Peyer's patch (tissue), 4 donors: ENCODE data around the gene SLCO3A1. TPM values are rescaled to one million over a fixed set of nuclear protein-coding genes. Genes with fewer than 3 reads are reported as not detected.

Experiments used
- DNase-seq, 3 donors: peaks; one replicate each; pipeline ENCODE4 v3.0.0-alpha.2; 2017 to 2019
- H3K27ac ChIP-seq, 4 donors: fragments of 200-600 bp; sonication (generic); one replicate each; pipeline ENCODE4 v1.5.1; 2016 to 2019
- H3K27me3 ChIP-seq, 2 donors: fragments of 200-600 bp; sonication (generic); one replicate each; pipeline ENCODE4 v1.5.1; 2019
- H3K36me3 ChIP-seq, 3 donors: fragments of 200-600 bp; sonication (generic); one replicate each; pipeline ENCODE4 v1.5.1; 2016 to 2019
- H3K4me1 ChIP-seq, 4 donors: fragments of 200-600 bp; sonication (generic); one replicate each; pipeline ENCODE4 v1.5.1; 2016 to 2019
- H3K4me3 ChIP-seq, 4 donors: fragments of 200-600 bp; sonication (generic); 1 replicate in 3 of 4; 2 replicates in 1 of 4; pipeline ENCODE4 v1.5.1; 2016 to 2019; ENCODE audit warnings: mild to moderate bottlenecking in 1 of 4
- H3K9me3 ChIP-seq, 4 donors: fragments of 200-600 bp; sonication (generic); one replicate each; pipeline ENCODE4 v1.5.1; 2016 to 2019; ENCODE audit warnings: mild to moderate bottlenecking in 1 of 4
- POLR2A ChIP-seq, 2 donors: fragments of 450-650 bp; IDR thresholded peaks; one replicate each; pipeline ENCODE4 v1.5.1; 2017; ENCODE audit warnings: antibody characterized with exemption in 2 of 2, mild to moderate bottlenecking in 2 of 2, moderate library complexity in 2 of 2
- total RNA-seq, 4 donors: library from RNA; depleted of rRNA; stranded (reverse); fragments of >200 nt; gene quantifications; one replicate each; pipeline ENCODE4 v1.1.0, GENCODE V29; 2016
- TF ChIP-seq, protein P1 (sequence below), 6 experiments: fragments of 450-650 bp in 4 of 6; fragments of 200-600 bp in 2 of 6; sonication (generic) in 1 of 6; IDR thresholded peaks; one replicate each; pipeline ENCODE4 v1.5.1; 2017 to 2019; ENCODE audit warnings: antibody characterized with exemption in 6 of 6, mild to moderate bottlenecking in 3 of 6, moderate library complexity in 1 of 6

The SLCO3A1 gene
- total RNA-seq, 4 donors from 2014 or later: 2.1 to 8.3 (median 5.0) TPM

DNA sequence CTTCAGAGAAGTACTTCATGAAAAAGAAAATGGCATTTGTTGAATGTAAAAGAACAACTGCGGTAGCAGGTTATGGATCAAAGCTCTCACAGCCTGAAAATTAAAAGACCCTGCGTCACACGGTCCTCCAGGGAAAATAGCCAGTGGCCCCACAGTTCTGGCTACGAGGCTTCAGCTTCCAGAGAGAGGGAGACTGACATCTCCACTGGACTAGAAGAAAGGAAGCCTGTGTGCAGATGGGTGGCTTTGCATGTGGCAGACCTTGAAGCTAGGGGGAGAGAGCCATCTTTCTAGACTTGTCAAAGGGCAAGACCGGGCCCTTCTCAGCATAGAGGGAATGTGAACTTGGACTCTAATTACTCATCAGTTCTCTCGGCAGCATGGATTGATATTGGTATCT is 159.4 kb downstream of the SLCO3A1 start:
- Histone ChIP-seq H3K9me3 (no peaks in the 10 kb centered on the region), H3K27ac (no peak overlapping the region), H3K4me1 (no peaks in the 10 kb centered on the region), H3K36me3 (no peaks in the 10 kb centered on the region), H3K4me3 (no peak overlapping the region), H3K27me3 (no peaks in the 10 kb centered on the region)
- TF ChIP-seq, protein P1, sequence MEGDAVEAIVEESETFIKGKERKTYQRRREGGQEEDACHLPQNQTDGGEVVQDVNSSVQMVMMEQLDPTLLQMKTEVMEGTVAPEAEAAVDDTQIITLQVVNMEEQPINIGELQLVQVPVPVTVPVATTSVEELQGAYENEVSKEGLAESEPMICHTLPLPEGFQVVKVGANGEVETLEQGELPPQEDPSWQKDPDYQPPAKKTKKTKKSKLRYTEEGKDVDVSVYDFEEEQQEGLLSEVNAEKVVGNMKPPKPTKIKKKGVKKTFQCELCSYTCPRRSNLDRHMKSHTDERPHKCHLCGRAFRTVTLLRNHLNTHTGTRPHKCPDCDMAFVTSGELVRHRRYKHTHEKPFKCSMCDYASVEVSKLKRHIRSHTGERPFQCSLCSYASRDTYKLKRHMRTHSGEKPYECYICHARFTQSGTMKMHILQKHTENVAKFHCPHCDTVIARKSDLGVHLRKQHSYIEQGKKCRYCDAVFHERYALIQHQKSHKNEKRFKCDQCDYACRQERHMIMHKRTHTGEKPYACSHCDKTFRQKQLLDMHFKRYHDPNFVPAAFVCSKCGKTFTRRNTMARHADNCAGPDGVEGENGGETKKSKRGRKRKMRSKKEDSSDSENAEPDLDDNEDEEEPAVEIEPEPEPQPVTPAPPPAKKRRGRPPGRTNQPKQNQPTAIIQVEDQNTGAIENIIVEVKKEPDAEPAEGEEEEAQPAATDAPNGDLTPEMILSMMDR (IDR thresholded peaks at IDR 0.05): no peak
- no peak for TF ChIP-seq POLR2A (IDR thresholded peaks at IDR 0.05)
- no peak for DNase-seq

DNA sequence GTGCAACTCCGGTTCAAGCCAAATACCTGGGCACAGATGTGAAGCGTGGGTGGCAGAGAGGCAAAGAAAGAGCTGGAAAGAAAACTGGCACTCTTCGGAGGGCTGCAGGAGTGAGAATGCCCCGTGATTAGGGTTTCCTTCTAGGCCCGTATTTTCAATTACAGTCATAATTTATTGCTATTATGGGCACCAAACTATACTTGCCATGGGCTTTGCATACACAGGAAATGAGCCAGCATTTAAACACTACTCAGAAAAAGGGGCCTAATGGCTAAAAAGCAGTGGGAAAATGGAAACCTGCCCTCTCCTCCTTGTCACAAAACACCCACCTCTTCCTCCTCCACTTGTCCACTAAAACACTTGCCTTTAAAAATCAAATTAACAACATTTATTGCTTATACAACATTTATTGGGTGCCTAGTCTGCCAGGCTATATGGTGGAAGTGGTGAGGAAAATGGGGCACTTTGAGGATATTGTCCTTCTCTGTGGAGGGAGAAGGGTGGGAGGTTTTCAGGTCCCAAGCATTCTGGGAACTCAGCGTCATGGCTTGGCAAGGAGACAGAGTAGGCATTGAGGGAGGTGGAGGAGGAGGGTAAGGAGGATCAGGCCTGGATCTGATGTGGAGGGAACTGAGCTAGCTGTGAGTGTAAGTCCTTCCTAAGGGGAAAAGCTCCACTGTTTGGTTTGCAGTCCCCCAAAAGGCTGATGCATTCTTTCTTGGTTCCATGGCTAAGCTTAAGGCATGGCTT is 160.9 kb downstream of the SLCO3A1 start:
- TF ChIP-seq POLR2A (IDR thresholded peaks at IDR 0.05): no peak
- TF ChIP-seq, protein P1 (IDR thresholded peaks at IDR 0.05): no peak
- DNase-seq: no peak
- Histone ChIP-seq H3K27ac (no peak overlapping the region), H3K27me3 (no peaks in the 10 kb centered on the region), H3K9me3 (no peaks in the 10 kb centered on the region), H3K4me3 (no peak overlapping the region), H3K4me1 (no peaks in the 10 kb centered on the region), H3K36me3 (no peaks in the 10 kb centered on the region)

DNA sequence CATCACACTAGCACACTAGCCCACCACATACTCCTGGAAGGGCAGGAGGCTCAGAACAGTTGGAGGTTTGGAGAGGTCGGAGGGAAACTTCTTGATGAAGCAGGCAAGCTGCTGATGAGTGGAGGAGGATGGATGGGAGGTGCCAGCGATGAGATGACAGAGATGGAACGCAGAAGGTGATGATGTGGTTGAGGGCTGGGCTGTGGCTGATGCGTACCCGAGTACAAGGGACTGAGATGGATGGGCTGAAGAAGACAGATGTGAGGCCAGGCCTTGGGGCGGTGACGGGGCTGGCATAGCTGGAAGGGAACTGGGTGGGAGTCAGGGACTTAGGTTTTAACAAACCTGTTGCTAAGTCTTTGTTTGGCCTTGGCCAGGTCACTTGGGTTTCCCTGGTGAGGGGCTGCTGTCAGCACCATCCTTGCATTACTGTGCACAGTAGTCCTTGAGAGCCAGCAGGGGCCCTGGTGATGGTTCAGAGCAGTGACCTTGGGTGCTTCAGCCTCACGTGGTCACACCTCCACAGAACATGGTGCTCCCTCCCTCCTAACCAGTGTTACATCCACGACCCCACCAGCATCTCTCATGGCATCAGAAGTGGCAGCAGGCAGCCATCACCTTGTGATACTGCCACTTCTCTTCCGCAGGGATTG is 164.5 kb downstream of the SLCO3A1 start:
- H3K4me1 ChIP-seq: peaks cover 0 to 10% (median 0%) of the 10 kb centered on the region in 4 donors
- no peak for DNase-seq
- TF ChIP-seq POLR2A (IDR thresholded peaks at IDR 0.05): no peak
- TF ChIP-seq, protein P1 (IDR thresholded peaks at IDR 0.05): no peak
- H3K9me3 ChIP-seq: no peaks in the 10 kb centered on the region
- H3K4me3 ChIP-seq: no peak overlapping the region
- H3K36me3 ChIP-seq: no peaks in the 10 kb centered on the region
- H3K27me3 ChIP-seq: no peaks in the 10 kb centered on the region
- no peak overlapping the region for H3K27ac ChIP-seq

DNA sequence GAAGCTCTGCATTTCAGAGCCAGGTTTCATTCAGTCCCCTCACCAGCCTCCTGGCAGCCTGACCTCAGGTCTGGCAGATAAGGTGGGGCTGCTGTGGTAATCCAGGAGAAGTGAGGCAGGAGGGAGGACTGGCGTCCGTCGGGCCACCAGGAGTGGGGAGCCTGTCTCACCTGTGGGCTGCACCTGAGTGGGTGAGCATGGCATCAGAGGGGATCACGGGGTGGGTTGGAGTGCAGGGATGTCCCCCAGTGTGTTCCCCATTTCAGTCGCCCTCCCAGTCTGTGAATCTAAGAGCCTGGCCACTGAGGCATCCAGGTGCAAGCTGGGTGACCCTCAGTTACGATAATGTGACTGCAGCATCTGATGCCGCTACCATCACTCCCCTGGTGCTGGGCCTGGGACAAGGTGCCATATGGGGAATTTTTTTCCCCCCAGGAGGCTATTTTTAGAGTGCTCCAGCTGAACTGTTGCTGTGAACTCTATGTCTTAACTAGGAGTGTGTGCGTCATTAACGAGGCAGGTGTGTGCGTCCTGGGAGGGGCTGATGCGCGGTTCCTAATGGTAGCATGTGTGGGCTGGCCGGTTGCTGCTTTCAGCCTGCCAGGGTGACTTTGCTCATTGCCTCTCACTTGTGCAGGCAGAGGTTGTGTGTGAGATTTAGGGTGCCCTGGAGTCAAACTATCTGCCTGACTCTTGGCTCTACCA is 165.2 kb downstream of the SLCO3A1 start:
- Histone ChIP-seq H3K27ac (no peak overlapping the region), H3K9me3 (no peaks in the 10 kb centered on the region), H3K4me1 (peaks cover 0 to 10% (median 0%) of the 10 kb centered on the region in 4 donors), H3K4me3 (no peak overlapping the region), H3K27me3 (no peaks in the 10 kb centered on the region), H3K36me3 (no peaks in the 10 kb centered on the region)
- no peak for DNase-seq
- TF ChIP-seq, protein P1 (IDR thresholded peaks at IDR 0.05): no peak
- no peak for TF ChIP-seq POLR2A (IDR thresholded peaks at IDR 0.05)

DNA sequence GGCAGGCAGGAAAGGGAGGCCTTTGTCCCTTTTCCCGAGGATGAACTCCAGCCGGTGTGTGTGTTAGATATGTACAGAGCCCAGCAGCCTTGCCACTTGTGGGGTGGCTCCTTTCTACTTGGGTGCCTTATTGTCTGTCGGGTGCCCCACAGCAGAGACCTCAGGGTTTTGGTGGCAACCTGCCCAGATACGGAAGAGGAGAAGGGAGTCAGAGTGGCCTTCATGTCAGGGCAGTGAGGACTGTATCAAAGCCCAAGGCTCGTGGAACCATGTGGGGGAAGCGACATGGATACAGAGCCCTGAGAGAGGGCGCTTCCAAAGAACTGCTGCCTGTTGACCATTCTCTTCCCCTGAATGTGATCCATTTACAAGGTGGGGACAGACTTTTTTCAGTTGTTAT is 166.2 kb downstream of the SLCO3A1 start:
- no peaks in the 10 kb centered on the region for H3K36me3 ChIP-seq
- no peak for DNase-seq
- no peak overlapping the region for H3K27ac ChIP-seq
- H3K27me3 ChIP-seq: no peaks in the 10 kb centered on the region
- H3K4me3 ChIP-seq: no peak overlapping the region
- TF ChIP-seq, protein P1 (IDR thresholded peaks at IDR 0.05): no peak
- TF ChIP-seq POLR2A (IDR thresholded peaks at IDR 0.05): no peak
- peaks cover 0 to 10% (median 0%) of the 10 kb centered on the region in 4 donors for H3K4me1 ChIP-seq
- no peaks in the 10 kb centered on the region for H3K9me3 ChIP-seq
